Heart right ventricle (tissue), 16 donors: ENCODE data around the gene GIT2. TPM values are rescaled to one million over a fixed set of nuclear protein-coding genes. Genes with fewer than 3 reads are reported as not detected.

Experiments used
- ATAC-seq, 8 donors: fragments of 200-7000 bp; cut with Tn5 transposase; one replicate each; pipeline ENCODE4 v1.9.1; 2020; ENCODE audit warnings: mild to moderate bottlenecking in 8 of 8, moderate library complexity in 8 of 8, moderate number of reproducible peaks in 1 of 8
- DNase-seq, 2 donors: peaks; one replicate each; pipeline ENCODE4 v3.0.0-alpha.2; 2020
- H3K27ac ChIP-seq, 10 donors: fragments of 200-600 bp; sonication (generic) in 2 of 10; one replicate each; pipeline versions ENCODE4 v1.5.0 to v1.8.0; 2020 to 2022; ENCODE audit warnings: mild to moderate bottlenecking in 3 of 10
- H3K27me3 ChIP-seq, 7 donors: fragments of 200-600 bp; one replicate each; pipeline ENCODE4 v1.8.0; 2021 to 2022; ENCODE audit warnings: mild to moderate bottlenecking in 2 of 7
- H3K36me3 ChIP-seq, 9 donors: fragments of 200-600 bp; sonication (generic) in 1 of 9; one replicate each; pipeline versions ENCODE4 v1.5.0 to v1.8.0; 2020 to 2022; ENCODE audit warnings: mild to moderate bottlenecking in 2 of 9
- H3K4me1 ChIP-seq, 9 donors: fragments of 200-600 bp; sonication (generic) in 1 of 9; one replicate each; pipeline versions ENCODE4 v1.5.0 to v1.8.0; 2020 to 2022; ENCODE audit warnings: mild to moderate bottlenecking in 4 of 9
- H3K4me3 ChIP-seq, 10 donors: fragments of 200-600 bp; sonication (generic) in 2 of 10; one replicate each; pipeline versions ENCODE4 v1.5.0 to v1.8.0; 2020 to 2022; ENCODE audit warnings: mild to moderate bottlenecking in 7 of 10, moderate library complexity in 2 of 10
- H3K9me3 ChIP-seq, 11 donors: fragments of 200-600 bp in 10 of 11; sonication (generic) in 2 of 11; one replicate each; pipeline versions ENCODE4 v1.5.0 to v1.8.0; 2013 to 2022; ENCODE audit warnings: mild to moderate bottlenecking in 2 of 11, control low read depth in 1 of 11, moderate library complexity in 1 of 11
- WGBS, 2 donors: extraction: QIAGEN DNeasy Blood & Tissue Kit; methylation state at CpG; one replicate each; pipeline ENCODE4 v1.1.7; 2013; ENCODE audit warnings: inconsistent platforms in 1 of 2; 5-methylcytosine and 5-hydroxymethylcytosine counted together
- intact Hi-C, 10 donors: fragments of 100-400 bp; cut with DNase I; formaldehyde crosslinking; loops; one replicate each; pipeline versions ENCODE4 v1.11.1 to v1.14.2; 2022
- polyA plus RNA-seq, 2 donors: library from polyadenylated mRNA; stranded (reverse); fragments of 200-250 nt; gene quantifications; one replicate each; pipeline ENCODE4 v1.2.3, GENCODE V29; 2013
- total RNA-seq, 10 donors: library from RNA; stranded (reverse); fragmentation: NEBNext Ultra II Directional in 3 of 10; extraction: Animal tissue kit (Norgen Biotek cat#: 25700) in 3 of 10; gene quantifications; one replicate each; pipeline versions ENCODE4 v1.2.1 to v1.2.4, GENCODE V29; 2021 to 2023
- TF ChIP-seq, protein P1 (sequence below), 9 donors: fragments of 200-600 bp; sonication (generic) in 2 of 9; IDR thresholded peaks; one replicate each; pipeline versions ENCODE4 v1.5.0 to v1.8.0; 2021 to 2022; ENCODE audit warnings: antibody characterized with exemption in 9 of 9, mild to moderate bottlenecking in 5 of 9, moderate library complexity in 1 of 9
- donor health status: Arrhythmogenic right ventricular cardiomyopathy.
- donor health status: ischemic (EF 13 %, LVEDD 7.1; RV severe dilation, severe dysfunction).
- donor health status: healthy with polysubstance abuse.
- donor health status: DM: no; HTN: yes; CAD: no.
- donor health status: DM: no; HTN: no; CAD: no.
- donor health status: ischemic (EF 25% LVEDD 6.9; RV normal size, moderate dysfunction).
- donor health status: ischemic (EF 25% LVEDD 5.7; RV mildly dilated, moderate dysfunction).
- donor health status: healthy.
- donor health status: DM: yes; HTN: yes; CAD: no.
- donor health status: Ischemic cardiomyopathy.
- donor health status: ischemic (EF 35%, LVEDD 5.7; RV mildly dilated, moderate dysfunction).
- donor health status: nonischemic (EF 11% LVEDD 7.7; RV severe dilation, severe dysfunction).
- donor health status: DM: yes; HTN: yes; CAD: no.
- donor health status: PGD.
- donor health status: ischemic (EF 29% LVEDD 5.4; RV normal size, mild dysfunction).
- donor health status: nonischemic (EF 23%, LVEDD 6.1; RV moderate dilation, normal function).

Gene GIT2
- total and polyA plus RNA-seq, 12 donors: 17.8 to 44.9 (median 38.9) TPM

DNA sequence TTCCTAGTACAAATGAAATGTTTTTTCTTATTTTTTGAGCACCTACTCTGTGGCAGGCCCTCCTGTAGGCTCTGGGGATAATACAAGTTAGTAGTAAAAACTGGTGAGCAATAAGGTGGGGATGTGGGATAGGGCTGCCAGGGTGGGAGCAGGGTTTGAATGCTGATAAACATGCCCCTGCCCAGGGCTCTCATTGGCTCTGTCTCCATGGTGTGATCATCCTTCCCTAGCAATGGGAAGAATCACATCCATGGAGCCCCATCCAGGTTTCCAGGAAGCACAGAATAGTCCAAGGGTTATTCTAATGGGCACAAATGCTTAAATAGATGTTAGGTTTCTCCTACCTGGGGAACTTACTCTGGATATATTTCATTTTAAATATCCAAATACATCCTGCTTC lies 45.5 kb downstream of the GIT2 start:
- TF ChIP-seq, protein P1, sequence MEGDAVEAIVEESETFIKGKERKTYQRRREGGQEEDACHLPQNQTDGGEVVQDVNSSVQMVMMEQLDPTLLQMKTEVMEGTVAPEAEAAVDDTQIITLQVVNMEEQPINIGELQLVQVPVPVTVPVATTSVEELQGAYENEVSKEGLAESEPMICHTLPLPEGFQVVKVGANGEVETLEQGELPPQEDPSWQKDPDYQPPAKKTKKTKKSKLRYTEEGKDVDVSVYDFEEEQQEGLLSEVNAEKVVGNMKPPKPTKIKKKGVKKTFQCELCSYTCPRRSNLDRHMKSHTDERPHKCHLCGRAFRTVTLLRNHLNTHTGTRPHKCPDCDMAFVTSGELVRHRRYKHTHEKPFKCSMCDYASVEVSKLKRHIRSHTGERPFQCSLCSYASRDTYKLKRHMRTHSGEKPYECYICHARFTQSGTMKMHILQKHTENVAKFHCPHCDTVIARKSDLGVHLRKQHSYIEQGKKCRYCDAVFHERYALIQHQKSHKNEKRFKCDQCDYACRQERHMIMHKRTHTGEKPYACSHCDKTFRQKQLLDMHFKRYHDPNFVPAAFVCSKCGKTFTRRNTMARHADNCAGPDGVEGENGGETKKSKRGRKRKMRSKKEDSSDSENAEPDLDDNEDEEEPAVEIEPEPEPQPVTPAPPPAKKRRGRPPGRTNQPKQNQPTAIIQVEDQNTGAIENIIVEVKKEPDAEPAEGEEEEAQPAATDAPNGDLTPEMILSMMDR (IDR thresholded peaks at IDR 0.05): no peak
- H3K9me3 ChIP-seq: no peaks in the 10 kb centered on the region
- peaks cover 0 to 97% (median 44%) of the 10 kb centered on the region in 9 donors for H3K36me3 ChIP-seq
- ATAC-seq (no peak), DNase-seq (no peak)
- no peaks in the 10 kb centered on the region for H3K27me3 ChIP-seq
- peaks cover 3 to 77% (median 71%) of the 10 kb centered on the region in 9 donors for H3K4me1 ChIP-seq
- no peak overlapping the region for H3K4me3 ChIP-seq
- intact Hi-C loops: no loop called here
- H3K27ac ChIP-seq: peak overlapping the region in 9 of 10 donors; percentile 65 to 83 (median 76)

DNA sequence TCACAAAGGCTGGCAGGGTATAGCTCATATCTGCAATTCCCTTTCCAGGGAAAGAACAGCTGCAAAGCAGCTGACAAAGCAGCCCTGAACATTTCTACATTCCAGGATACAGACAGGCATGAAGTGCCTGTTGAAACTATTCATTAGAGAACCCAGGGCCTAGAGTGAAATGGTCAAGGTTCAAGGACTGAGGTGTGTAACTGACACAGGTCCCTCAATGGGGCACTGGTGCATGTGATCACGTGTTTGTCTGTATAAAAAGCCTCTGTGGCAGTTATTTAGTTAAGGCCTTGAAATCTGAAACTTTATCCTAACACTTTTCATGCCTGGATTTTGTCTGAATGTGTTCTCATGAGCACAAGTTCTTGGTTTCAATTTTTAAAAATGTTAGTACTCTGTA lies 47.1 kb downstream of the GIT2 start:
- ATAC-seq: peak; percentile 5 to 81 (median 61)
- intact Hi-C loops: loop anchor here in 1 of 10 donors (10.0 kb wide), 1 partner anchor 46 kb away; the partner anchor contains the start of genes ANKRD13A and GIT2
- peaks cover 3 to 93% (median 87%) of the 10 kb centered on the region in 9 donors for H3K4me1 ChIP-seq
- H3K4me3 ChIP-seq: no peak overlapping the region
- peaks cover 0 to 97% (median 36%) of the 10 kb centered on the region in 9 donors for H3K36me3 ChIP-seq
- WGBS, 2 donors: 38 to 53% methylated on average over 1 of the region's 1 CpG
- TF ChIP-seq, protein P1 (IDR thresholded peaks at IDR 0.05): no peak
- peak overlapping the region; percentile 13 to 83 (median 74) for H3K27ac ChIP-seq
- peak in 1 of 2 donors; percentile 26 for DNase-seq
- no peaks in the 10 kb centered on the region for H3K9me3 ChIP-seq
- no peaks in the 10 kb centered on the region for H3K27me3 ChIP-seq

DNA sequence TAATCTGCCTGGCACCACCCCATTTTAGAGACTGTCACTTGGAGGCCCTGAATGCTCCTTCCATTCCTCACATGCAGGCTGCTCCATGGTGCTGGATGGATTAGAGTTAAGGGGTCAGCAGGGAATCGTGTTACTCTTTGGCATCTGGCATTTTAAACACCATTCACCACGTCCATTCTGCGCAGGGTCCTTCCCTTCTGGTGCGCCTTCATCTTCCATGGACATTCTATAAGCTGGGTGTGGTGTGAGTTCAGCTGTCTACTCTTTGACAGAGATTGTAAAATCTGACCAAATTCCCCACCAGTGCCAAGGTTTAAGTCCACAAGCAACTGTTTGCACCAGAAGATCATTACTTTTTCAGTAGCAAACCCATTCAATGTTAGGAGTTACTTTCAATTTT lies 47.8 kb downstream of the GIT2 start:
- intact Hi-C loops: loop anchor here in 1 of 10 donors (10.0 kb wide), 1 partner anchor 46 kb away; the partner anchor contains the start of genes ANKRD13A and GIT2
- no peaks in the 10 kb centered on the region for H3K9me3 ChIP-seq
- H3K27ac ChIP-seq: peak overlapping the region in 9 of 10 donors; percentile 27 to 83 (median 76)
- H3K36me3 ChIP-seq: peaks cover 0 to 97% (median 34%) of the 10 kb centered on the region in 9 donors
- no peak for DNase-seq
- 73 to 78% methylated on average over 4 of the region's 4 CpGs for WGBS, 2 donors
- no peak overlapping the region for H3K4me3 ChIP-seq
- H3K4me1 ChIP-seq: peaks cover 3 to 96% (median 86%) of the 10 kb centered on the region in 9 donors
- H3K27me3 ChIP-seq: no peaks in the 10 kb centered on the region
- ATAC-seq: no peak
- TF ChIP-seq, protein P1 (IDR thresholded peaks at IDR 0.05): no peak

DNA sequence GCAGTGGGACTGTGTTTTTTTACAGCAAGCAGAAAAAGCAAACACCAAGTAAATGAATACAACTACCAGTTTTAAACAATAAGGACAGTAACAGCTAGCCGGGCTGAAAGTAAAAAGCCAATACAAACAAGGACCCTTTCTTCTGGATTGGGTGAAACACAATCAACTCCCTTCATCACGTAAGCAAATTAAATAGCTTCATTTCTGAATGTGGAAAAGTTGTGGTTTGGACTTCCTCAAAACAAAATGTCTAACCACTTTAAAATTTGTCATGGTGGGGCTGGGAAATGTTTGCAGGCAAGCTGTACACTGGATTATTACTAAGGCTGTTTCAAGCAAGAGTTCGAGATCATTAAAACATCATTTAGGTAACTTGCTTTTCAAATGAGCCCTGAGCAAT lies 48.6 kb downstream of the GIT2 start:
- DNase-seq: no peak
- no peak for ATAC-seq
- Histone ChIP-seq H3K27ac (peak overlapping the region in 9 of 10 donors; percentile 13 to 83 (median 76)), H3K9me3 (no peaks in the 10 kb centered on the region), H3K4me3 (no peak overlapping the region), H3K36me3 (peaks cover 0 to 97% (median 27%) of the 10 kb centered on the region in 9 donors), H3K27me3 (no peaks in the 10 kb centered on the region), H3K4me1 (peaks cover 3 to 87% (median 78%) of the 10 kb centered on the region in 9 donors)
- TF ChIP-seq, protein P1 (IDR thresholded peaks at IDR 0.05): no peak
- intact Hi-C loops: loop anchor here in 1 of 10 donors (10.0 kb wide), 1 partner anchor 47 kb away; the partner anchor contains the start of genes ANKRD13A and GIT2
- WGBS, 2 donors: 72 to 76% methylated on average over 3 of the region's 3 CpGs
